BE2C (cell line): ENCODE measurements around the gene SPNS2.

Experiments
- DNase-seq: peaks from one replicate; pipeline ENCODE4 v3.0.0-alpha.2; 2020
- H3K27me3 ChIP-seq: fragments of 250-450 bp; sonication (Bioruptor Pico); 2 replicates; pipeline ENCODE4 v1.5.1; 2020; ENCODE audit warnings: mild to moderate bottlenecking
- H3K36me3 ChIP-seq: fragments of 250-450 bp; sonication (Bioruptor Pico); 2 replicates; pipeline ENCODE4 v1.5.1; 2020; ENCODE audit warnings: mild to moderate bottlenecking
- H3K4me1 ChIP-seq: fragments of 250-450 bp; sonication (Bioruptor Pico); 2 replicates; pipeline ENCODE4 v1.5.1; 2020
- H3K4me3 ChIP-seq: 2 replicates; pipeline ENCODE4 v1.5.1; 2011; ENCODE audit warnings: low read depth, low read length
- H3K9me3 ChIP-seq: fragments of 250-450 bp; sonication (Bioruptor Pico); 2 replicates; pipeline ENCODE4 v1.5.1; 2020
- CTCF ChIP-seq: IDR thresholded peaks from 2 replicates; pipeline ENCODE4 v1.5.1; 2012; ENCODE audit warnings: mild to moderate bottlenecking, low read depth, low read length

Gene SPNS2

DNA sequence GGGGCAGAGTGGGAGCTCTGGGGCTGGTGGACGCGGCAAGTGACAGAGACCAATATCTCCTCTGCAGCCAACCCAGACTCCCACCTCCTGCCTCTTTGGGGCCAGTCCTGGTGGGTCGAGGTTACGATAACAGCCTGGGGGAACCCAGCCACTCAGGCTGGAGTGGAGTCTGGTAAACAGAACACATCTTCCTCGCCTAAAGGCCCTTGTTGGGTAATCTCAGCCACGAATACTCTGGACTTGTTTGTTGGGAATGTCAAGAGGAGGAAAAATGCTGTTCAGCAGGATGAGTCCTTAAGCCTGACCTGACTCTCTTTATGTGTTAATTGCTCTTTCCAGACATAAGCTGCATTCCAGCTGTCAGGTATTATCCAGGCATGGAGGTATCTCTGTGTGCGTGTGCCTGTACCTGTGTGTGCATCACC lies 8.0 kb upstream of the SPNS2 start:
- no peaks in the 10 kb centered on the region for H3K27me3 ChIP-seq
- DNase-seq = no peak
- no peaks in the 10 kb centered on the region for H3K4me1 ChIP-seq
- H3K4me3 ChIP-seq = no peak overlapping the region
- H3K9me3 ChIP-seq = no peaks in the 10 kb centered on the region
- H3K36me3 ChIP-seq = no peaks in the 10 kb centered on the region
- no peak for TF ChIP-seq CTCF

GRCh38 chr17:4492721-4493561 lies 5.7 kb upstream of the SPNS2 start:
- Histone ChIP-seq H3K4me1 (no peaks in the 10 kb centered on the region), H3K27me3 (no peaks in the 10 kb centered on the region), H3K36me3 (no peaks in the 10 kb centered on the region), H3K9me3 (no peaks in the 10 kb centered on the region), H3K4me3 (no peak overlapping the region)
- no peak for DNase-seq
- no peak for TF ChIP-seq CTCF

- H3K36me3 ChIP-seq = no peaks in the 10 kb centered on the region
- H3K27me3 ChIP-seq = peaks cover 23% of the 10 kb centered on the region
- DNase-seq = no peak
- no peak for TF ChIP-seq CTCF
- H3K4me3 ChIP-seq = no peak overlapping the region
- H3K9me3 ChIP-seq = no peaks in the 10 kb centered on the region
- H3K4me1 ChIP-seq = no peaks in the 10 kb centered on the region
Observed at GRCh38 chr17:4497101-4497824, 1.4 kb upstream of the SPNS2 start.

DNA sequence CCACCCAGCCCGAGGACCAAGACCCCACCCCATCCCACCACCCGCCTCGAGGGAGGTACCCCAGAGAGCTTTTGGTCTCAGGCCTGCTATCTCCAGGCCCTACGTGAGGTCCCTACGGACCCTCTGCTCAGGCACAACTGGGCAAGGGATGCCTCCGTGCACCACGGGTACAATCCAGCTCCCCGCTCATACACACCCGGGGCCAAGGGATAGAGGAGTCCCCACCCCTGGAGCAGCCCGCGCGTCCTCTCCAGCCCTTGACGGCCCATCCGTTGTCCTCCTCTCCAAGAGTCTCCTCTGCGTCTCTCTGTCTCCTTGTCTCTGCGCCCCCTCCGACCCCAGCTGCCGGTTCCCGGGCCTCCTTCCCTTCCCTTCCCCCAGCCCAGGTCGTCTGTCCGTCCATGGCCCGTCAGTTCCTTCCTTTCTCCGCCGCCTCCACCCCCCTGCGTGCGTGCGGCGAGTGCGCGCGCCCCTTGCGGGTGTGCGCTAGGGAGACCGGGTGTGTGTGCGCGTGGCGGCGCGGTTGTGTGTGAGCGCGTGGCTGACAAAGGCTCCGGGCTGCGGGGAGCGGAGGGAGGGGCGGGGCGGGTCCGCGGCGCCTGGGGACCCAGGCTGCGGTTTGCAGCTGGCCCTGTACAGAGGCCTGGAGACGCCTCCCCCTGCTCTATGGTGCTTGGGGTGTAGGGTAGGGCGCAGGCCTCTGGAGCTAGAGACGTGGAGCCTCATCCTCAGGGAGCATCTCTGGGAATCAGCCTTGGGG lies 930 bp downstream of the SPNS2 start:
- no peaks in the 10 kb centered on the region for H3K36me3 ChIP-seq
- peak overlapping the region; percentile 11; the same call in 1 of the 2 replicates for H3K4me3 ChIP-seq
- no peak for TF ChIP-seq CTCF
- peak; percentile 23 for DNase-seq
- H3K27me3 ChIP-seq = peaks cover 23% of the 10 kb centered on the region
- no peaks in the 10 kb centered on the region for H3K9me3 ChIP-seq
- H3K4me1 ChIP-seq = no peaks in the 10 kb centered on the region

DNA sequence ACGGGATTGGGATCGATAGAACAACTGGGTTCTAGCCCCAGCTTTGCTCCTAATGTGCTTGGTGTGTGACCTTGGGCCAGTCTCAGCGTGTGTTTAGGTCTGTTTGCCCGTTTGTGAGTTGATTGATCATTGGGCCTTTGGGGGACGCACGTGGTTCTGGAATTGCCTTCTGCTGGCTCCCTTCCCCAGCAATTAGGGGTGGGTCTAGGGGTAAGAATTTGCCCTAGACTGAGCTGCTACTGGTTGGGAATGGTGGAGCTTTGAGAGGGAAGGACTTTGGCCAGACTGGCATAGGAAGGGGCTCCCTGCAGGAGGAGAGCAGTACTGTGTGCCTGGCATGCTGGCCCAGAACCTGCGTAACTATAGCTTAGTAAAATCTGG lies 1.5 kb downstream of the SPNS2 start:
- H3K36me3 ChIP-seq = no peaks in the 10 kb centered on the region
- DNase-seq = no peak
- H3K27me3 ChIP-seq = peaks cover 23% of the 10 kb centered on the region
- H3K9me3 ChIP-seq = no peaks in the 10 kb centered on the region
- H3K4me1 ChIP-seq = no peaks in the 10 kb centered on the region
- no peak for TF ChIP-seq CTCF
- no peak overlapping the region for H3K4me3 ChIP-seq
